Activated T-helper 1 cell treated with Interleukin-2 at 50 U/mL for 16 hours (primary cell): ENCODE data around the gene MGMT.

Experiments used
- DNase-seq: peaks from one replicate; pipeline ENCODE4 v3.0.0-alpha.2; 2020; ENCODE audit warnings: low read depth

MGMT gene

DNA sequence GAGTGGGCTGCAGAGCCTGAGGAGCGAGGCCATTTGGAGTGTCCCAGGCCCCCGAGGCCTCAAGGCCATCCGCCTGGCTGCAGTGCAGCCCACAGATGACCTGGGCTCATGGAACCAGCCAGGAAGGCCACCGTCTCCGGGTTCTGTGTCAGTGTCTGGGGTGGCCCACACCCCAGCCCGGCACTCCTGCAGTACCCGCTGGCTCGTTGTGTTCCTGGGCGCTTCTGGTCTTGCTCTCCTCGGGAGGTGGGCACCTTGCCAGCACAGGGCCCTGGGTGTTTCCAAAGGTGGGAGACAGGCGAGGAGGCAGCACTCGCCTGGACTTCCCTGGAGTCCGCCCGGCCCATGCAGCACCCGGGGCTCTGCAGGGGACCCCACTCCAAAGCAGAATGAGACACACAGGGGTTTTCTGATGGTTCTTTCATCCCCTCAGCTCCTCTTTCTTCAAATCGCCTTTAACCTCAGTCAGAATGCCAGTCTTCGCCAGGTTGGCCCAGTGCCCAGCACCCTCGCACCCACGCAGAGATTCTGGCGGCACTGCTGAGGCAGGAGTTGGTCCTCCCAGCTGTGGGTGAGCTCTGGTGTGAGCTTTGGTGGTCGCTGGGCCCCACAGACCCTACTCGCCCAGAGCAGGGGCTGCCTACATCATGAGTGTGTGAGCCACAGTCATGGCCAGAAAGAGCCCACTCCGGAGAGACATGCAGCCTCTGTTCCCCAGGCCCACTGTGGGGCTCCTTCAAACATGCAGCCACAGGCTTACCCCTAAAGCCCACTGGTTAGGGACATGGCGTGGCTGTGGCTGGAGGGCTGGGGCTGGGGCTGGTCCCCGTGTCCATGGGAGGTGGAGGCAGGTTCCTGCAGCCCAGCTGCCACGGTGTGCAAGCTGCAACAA lies 341.3 kb downstream of the MGMT start:
- no peak for DNase-seq

DNA sequence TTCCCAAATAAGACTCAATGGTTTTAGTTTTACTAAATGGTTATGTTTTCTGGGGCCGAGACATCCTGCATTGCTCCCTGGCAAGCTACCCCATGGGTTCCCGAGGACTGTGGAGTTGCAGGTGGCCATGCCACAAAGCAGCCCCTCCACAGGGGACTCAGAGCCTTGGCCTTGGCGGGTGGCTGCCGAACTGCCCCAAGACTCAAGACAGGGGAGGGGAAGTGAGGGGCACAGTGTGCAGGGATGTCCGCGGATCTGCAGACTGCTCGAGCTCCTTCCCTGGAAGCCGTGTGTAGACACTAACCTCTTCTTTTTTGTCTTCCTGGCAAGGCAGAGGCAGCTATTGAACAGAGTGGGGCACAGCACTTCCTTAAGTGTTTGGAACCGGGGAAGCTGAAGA lies 342.4 kb downstream of the MGMT start:
- DNase-seq: no peak

DNA sequence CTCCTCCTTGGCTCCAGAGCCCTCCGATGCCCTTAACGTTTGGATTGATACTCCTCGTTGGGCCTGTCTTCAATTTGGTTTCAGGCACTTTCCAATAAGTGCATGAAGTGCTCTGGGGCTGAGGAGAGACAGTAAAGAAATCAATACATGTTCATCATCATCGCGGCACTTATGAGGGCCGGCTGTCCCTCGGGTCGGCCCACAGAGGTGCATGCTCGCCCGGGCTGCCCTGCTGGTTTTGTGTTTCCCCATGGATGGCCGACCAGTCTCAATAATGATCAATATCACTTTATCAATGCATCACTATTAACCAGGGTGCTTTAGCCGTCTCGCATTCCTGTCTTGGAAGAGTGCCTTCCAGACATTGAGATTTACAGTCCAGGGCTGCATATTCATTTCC lies 342.8 kb downstream of the MGMT start:
- DNase-seq: no peak

DNA sequence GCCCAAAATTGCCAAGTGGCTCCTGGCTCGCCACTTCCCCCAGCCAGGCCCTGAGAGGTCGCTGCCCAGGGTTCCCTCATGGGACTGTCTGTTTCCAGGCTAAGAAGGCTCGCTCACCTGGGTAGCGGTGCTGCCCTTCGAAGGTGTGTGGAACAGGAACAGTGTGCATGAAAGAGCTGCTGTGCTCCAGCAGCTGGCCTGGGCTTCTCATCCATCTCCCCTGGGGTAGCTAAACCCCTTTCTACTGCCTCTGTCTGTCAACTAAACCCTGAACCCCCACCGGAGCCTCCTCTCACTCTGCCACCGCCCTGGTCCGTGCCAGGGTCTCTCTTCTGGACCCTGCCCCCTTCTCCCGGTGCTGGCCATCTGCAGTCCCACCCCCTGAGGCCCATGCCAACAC lies 344.2 kb downstream of the MGMT start:
- DNase-seq: no peak

DNA sequence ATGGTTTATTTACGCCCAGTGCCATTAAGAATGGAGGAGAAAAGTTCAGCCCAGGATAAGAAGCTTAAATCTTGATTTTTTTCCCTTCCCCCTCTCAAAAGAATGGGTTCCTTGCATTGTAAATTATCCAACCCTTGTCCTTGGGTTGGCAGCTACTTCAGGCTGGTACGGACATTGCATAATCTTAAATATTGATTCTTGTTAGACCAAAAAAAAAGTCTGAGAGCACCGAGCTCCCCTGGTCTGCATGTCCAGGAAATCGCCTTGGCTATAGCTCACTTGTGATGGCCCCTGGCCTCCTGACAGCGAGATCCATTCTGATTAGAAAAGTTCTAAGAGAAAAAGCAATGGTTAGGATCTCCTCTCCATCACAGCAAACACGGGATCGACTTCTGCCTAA lies 345.4 kb downstream of the MGMT start:
- no peak for DNase-seq

DNA sequence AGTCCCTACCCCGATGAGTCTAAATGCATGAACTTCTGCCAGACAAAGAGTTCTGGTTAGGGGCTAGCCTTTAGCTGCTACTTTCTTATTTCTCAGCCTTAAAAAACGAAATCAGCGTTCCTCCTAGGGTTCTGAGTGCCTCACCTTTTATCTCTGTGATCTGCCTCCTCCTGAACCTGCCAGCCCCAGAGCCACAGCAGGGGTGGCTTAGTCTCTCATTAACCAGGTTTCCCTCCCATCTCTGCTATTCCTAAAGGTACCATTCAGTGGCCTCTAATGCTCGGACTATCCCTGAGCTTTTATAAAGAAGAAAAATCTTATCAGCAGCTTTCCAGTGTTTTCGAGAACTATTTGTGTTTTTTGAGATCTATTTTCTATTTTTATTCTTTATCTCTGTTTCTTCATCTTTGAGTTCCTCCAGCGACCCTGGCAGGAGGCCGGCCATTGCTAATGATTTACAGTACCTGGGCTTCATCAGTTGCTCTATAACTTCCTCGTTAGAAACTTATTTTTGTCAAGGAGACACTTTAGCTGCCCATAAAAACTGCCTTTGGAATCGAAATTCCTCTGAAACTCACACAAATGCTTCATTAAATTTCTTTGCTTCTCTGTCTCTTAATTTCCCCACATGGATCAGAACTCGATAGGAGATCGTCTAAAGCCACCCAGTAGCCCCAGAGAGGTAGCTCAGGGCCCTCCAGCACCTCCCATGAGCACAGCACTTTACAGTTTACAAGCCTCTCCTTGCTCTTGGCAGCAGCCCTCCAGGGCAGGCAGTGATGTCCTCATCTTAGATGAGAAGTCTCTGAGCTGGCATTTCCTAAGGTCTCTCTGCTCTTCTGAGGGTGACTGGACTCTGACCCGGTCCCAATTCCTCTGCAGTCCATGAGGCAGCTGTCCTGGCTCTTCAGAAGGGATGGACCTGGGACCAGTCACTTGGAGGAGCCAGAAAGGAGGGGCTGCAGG lies 347.9 kb downstream of the MGMT start:
- DNase-seq: no peak

DNA sequence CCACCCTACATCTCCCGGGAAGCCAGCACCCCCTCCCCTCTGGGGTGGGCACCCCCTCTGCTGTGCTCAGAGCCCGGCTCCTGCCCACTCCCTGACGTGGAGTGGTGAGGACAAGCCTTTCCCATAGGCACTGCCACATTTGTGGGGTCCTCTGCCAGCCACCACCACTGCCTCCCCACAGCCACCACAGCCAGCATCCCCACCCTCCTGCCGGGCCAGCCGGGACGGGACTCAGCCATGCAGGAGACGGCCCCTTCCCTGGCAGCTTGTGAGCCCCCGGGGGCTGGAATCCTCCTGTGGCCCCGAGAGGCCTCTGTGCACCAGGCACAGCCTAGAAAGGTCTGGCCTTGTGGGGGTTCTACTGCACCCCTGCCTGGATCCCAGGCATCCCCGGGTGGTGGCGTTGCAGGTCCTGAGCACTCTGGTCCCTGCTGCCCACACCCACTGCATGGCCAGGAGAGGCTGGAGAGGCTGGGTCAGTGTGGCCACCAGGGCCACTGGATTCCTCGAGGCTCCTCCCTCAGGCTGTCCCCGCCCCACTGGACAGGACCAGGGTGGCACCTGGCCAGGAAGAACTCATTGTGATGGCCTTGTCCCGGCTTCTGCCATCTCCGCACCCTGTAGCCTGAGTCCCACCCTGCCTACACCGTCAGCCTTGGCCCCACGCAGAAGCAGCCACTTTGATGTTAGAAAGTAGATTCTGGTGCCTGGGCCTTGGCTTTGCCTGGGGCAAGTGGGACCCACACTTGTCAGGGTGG lies 349.0 kb downstream of the MGMT start:
- no peak for DNase-seq

DNA sequence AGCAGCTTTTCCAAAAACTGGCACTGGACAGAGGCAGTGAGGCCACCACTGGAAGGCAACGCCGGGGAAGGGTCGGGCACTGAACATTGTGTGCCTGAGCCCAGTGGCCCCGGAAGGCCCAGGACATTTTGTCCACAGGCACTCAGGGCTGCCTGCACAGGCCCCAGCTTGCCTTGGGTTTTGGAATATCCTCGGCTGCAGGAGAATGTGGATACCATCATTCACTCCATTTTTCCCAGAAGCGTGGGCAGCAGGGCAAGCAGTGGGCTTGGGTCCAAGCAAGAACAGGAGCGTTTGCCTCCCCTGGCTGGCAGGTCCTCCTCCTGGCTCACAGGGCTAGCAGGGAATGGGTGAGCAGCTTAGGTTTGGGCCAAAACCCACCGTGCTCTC lies 349.6 kb downstream of the MGMT start:
- no peak for DNase-seq
